ENCODE measurements around the gene IL22RA2. TPM values are rescaled to one million over a fixed set of nuclear protein-coding genes. Genes with fewer than 3 reads are reported as not detected.
A peak's percentile ranks its signal among the peaks of the same experiment; 100 is the strongest.

The IL22RA2 gene
- total and polyA plus RNA-seq, 9 of the 15 experiments (the other 6 are each of a cell fraction or from before 2014, with no cell fraction given) = 0.03 TPM; not detected in 8

DNA sequence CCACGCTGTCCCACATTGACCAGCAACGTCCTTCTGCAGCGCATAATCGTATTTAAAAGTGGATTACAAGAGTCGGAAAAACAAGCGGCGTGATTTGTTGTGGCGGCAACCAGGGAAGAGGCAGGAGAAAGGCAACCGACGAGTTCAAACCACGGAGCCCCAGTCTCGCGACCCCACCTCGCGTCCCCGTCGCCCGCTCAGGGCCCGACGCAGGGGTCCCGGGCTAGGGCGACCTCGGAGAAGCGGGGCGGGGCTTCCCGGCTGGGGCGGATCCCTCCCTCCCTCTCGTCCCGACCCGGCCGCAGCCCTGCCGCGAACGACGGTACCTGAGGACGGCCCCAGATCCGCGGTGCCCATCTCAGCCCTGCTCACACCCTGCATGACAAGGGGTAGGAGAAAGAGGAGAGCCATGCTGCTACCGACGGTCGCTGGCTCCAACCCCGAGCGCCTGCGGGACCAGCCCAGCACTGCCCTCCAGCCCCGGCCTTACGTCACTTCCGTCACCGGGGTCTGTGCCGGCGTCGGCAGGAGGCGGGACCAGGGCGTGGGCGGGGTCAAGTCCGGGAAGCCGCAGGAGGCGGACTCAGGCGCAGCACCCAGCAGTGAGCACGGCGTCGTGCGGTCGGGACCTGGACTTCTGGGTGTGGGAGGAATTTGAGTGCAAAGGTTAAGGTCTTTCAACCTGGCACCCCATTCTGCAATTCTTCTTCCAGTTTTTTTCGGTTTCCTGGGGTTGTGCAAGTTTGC lies 45.6 kb upstream of the IL22RA2 start, which contains the start of gene IFNGR1 (continued):
- TF ChIP-seq, protein P1, sequence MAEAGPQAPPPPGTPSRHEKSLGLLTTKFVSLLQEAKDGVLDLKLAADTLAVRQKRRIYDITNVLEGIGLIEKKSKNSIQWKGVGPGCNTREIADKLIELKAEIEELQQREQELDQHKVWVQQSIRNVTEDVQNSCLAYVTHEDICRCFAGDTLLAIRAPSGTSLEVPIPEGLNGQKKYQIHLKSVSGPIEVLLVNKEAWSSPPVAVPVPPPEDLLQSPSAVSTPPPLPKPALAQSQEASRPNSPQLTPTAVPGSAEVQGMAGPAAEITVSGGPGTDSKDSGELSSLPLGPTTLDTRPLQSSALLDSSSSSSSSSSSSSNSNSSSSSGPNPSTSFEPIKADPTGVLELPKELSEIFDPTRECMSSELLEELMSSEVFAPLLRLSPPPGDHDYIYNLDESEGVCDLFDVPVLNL (CRISPR knock-in tag; IDR thresholded peaks at IDR 0.05; ENCODE audit: low read depth) = 0 out of 2 replicates have a peak, but pooled peaks have one; percentile 36
- TF ChIP-seq PHB (CRISPR knock-in tag; IDR thresholded peaks at IDR 0.05) (0 out of 2 replicates have a peak, but pooled peaks have one; percentile 20), PCBP2 (IDR thresholded peaks at IDR 0.05; ENCODE audit: low read depth, low read length, poor library complexity, severe bottlenecking) (no peak), ZNF785 (CRISPR knock-in tag; IDR thresholded peaks at IDR 0.05) (no peak), ZNF232 (CRISPR knock-in tag; IDR thresholded peaks at IDR 0.05) (no peak), RBM14 (IDR thresholded peaks at IDR 0.05; ENCODE audit: borderline replicate concordance, insufficient read depth, low read depth, low read length) (no peak), ZNF184 (CRISPR knock-in tag; IDR thresholded peaks at IDR 0.05) (no peak), NR3C1 (CRISPR knock-in tag; IDR thresholded peaks at IDR 0.05) (no peak), TAF15 (IDR thresholded peaks at IDR 0.05; ENCODE audit: low read depth, low read length) (no peak), ZNF707 (CRISPR knock-in tag; conservative IDR thresholded peaks at IDR 0.05) (no peak), TAF1 (IDR thresholded peaks at IDR 0.05; ENCODE audit: control insufficient read depth, extremely low read depth, insufficient read depth, low read length, severe bottlenecking) (peak; percentile 45), TEAD2 (tag; IDR thresholded peaks at IDR 0.05) (no peak), MCM2 (IDR thresholded peaks at IDR 0.05; ENCODE audit: low read depth) (no peak), PCBP1 (IDR thresholded peaks at IDR 0.05; ENCODE audit: low read depth, low read length, poor library complexity, severe bottlenecking) (no peak), NFIX (CRISPR knock-in tag; IDR thresholded peaks at IDR 0.05; ENCODE audit: low read depth) (no peak), ZNF134 (CRISPR knock-in tag; conservative IDR thresholded peaks at IDR 0.05) (no peak), ZNF354B (CRISPR knock-in tag; IDR thresholded peaks at IDR 0.05) (no peak), TCF3 (CRISPR knock-in tag; IDR thresholded peaks at IDR 0.05) (no peak), TBL1XR1 (IDR thresholded peaks at IDR 0.05; ENCODE audit: low read length in 2 of 2) (no peak), NR2F6 (CRISPR knock-in tag; IDR thresholded peaks at IDR 0.05) (no peak)
- TF ChIP-seq, protein P2, sequence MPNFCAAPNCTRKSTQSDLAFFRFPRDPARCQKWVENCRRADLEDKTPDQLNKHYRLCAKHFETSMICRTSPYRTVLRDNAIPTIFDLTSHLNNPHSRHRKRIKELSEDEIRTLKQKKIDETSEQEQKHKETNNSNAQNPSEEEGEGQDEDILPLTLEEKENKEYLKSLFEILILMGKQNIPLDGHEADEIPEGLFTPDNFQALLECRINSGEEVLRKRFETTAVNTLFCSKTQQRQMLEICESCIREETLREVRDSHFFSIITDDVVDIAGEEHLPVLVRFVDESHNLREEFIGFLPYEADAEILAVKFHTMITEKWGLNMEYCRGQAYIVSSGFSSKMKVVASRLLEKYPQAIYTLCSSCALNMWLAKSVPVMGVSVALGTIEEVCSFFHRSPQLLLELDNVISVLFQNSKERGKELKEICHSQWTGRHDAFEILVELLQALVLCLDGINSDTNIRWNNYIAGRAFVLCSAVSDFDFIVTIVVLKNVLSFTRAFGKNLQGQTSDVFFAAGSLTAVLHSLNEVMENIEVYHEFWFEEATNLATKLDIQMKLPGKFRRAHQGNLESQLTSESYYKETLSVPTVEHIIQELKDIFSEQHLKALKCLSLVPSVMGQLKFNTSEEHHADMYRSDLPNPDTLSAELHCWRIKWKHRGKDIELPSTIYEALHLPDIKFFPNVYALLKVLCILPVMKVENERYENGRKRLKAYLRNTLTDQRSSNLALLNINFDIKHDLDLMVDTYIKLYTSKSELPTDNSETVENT (CRISPR knock-in tag; IDR thresholded peaks at IDR 0.05) = peak; percentile 18; the same call in 1 of the 2 replicates
- TF ChIP-seq, protein P3, sequence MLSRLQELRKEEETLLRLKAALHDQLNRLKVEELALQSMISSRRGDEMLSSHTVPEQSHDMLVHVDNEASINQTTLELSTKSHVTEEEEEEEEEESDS (CRISPR knock-in tag; IDR thresholded peaks at IDR 0.05) = no peak
- TF ChIP-seq, protein P4, sequence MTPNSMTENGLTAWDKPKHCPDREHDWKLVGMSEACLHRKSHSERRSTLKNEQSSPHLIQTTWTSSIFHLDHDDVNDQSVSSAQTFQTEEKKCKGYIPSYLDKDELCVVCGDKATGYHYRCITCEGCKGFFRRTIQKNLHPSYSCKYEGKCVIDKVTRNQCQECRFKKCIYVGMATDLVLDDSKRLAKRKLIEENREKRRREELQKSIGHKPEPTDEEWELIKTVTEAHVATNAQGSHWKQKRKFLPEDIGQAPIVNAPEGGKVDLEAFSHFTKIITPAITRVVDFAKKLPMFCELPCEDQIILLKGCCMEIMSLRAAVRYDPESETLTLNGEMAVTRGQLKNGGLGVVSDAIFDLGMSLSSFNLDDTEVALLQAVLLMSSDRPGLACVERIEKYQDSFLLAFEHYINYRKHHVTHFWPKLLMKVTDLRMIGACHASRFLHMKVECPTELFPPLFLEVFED (CRISPR knock-in tag; conservative IDR thresholded peaks at IDR 0.05) = no peak

Measured in K562 (cell line).